Measurements from ENCODE around the gene HAPLN3.
"Not testable (repeated sequence)": the region's sequence is repeated elsewhere in the genome, so short reads cannot be mapped to it uniquely, and the experiment has no call there.

Gene HAPLN3

DNA sequence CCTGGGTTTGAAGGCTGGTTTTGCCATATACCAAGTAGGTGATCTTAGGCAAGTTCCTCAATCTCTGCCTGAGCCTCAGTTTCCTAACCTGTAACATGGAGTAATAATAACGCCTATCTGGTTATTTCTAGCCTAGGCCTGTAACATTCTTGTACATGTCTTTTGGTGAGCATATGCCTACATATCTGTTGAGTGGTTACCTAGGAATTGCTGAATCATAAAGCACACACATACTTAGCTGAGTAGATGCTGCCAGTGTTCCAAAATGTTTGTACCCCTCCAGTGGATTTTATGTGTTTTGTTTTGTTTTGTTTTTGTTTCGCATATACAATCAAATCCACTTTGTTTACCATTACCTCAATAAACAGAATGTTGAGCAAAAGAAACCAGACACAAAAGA lies 35.2 kb upstream of the HAPLN3 start:
- TF ChIP-seq, protein P1, sequence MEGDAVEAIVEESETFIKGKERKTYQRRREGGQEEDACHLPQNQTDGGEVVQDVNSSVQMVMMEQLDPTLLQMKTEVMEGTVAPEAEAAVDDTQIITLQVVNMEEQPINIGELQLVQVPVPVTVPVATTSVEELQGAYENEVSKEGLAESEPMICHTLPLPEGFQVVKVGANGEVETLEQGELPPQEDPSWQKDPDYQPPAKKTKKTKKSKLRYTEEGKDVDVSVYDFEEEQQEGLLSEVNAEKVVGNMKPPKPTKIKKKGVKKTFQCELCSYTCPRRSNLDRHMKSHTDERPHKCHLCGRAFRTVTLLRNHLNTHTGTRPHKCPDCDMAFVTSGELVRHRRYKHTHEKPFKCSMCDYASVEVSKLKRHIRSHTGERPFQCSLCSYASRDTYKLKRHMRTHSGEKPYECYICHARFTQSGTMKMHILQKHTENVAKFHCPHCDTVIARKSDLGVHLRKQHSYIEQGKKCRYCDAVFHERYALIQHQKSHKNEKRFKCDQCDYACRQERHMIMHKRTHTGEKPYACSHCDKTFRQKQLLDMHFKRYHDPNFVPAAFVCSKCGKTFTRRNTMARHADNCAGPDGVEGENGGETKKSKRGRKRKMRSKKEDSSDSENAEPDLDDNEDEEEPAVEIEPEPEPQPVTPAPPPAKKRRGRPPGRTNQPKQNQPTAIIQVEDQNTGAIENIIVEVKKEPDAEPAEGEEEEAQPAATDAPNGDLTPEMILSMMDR (conservative IDR thresholded peaks at IDR 0.05; ENCODE audit: low read length) = no peak
- TF ChIP-seq EZH2phosphoT487 (IDR thresholded peaks at IDR 0.05; ENCODE audit: borderline replicate concordance) = no peak
- no peaks in the 10 kb centered on the region for H4K20me1 ChIP-seq (ENCODE audit: insufficient read depth, low read length, poor library complexity, severe bottlenecking)
- H3K4me1 ChIP-seq (ENCODE audit: insufficient read depth, low read length, poor library complexity, severe bottlenecking) = no peaks in the 10 kb centered on the region
- H3K36me3 ChIP-seq (ENCODE audit: insufficient read depth, low read length) = no peaks in the 10 kb centered on the region
- H3K4me3 ChIP-seq (ENCODE audit: low read length, poor library complexity, severe bottlenecking) = no peak overlapping the region
- H2AFZ ChIP-seq (ENCODE audit: low read length) = no peak overlapping the region
- no peak overlapping the region for H3K4me2 ChIP-seq (ENCODE audit: low read depth, low read length, poor library complexity, severe bottlenecking)
- no peaks in the 10 kb centered on the region for H3K9me3 ChIP-seq (ENCODE audit: insufficient read depth, low read depth, low read length)
- no peaks in the 10 kb centered on the region for H3K27me3 ChIP-seq (ENCODE audit: insufficient read depth, low read length, poor library complexity, severe bottlenecking)
- H3K9ac ChIP-seq (ENCODE audit: low read depth, low read length, poor library complexity, severe bottlenecking) = no peak overlapping the region
- H3K9me2 ChIP-seq (replicated peaks; ENCODE audit: low read depth, low read length) = no peaks in the 10 kb centered on the region
- no peaks in the 10 kb centered on the region for H3F3A ChIP-seq (ENCODE audit: low read depth)
- no peaks in the 10 kb centered on the region for H3K79me2 ChIP-seq (ENCODE audit: insufficient read depth, low read length)

DNA sequence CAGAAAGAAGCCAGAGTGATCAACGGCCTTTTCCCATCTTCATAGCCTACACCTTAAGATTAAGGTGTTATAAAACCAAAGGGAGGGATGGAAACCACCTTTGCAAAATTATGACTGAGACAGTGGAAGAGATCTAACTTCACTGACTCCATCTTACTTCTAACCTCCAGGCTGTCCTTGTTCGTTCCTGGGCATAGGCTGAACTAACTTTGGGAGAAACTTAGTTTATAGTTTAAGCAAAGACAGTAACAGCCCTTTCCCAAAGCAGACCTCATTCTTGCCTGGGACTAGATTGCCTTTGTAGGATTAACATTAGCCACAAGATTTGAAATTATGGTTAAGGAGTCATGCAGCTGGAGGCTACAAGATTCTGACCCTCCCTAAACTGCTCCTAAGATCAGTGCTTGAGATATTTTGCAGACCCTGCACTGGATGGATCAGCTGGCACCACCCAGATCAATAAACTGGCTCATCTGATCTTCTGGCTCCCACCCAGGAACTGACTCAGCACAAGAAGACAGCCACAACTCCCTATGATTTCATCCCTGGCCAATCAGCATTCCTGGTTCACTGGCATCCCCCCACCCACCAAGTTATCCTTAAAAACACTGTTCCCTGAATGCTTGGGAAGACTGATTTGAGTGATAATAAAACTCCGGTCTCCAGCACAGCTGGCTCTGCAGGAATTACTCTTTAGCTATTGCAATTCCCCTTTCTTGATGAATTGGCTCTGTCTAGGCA lies 34.2 kb upstream of the HAPLN3 start:
- not testable (repeated sequence) for H3K4me2 ChIP-seq (ENCODE audit: low read depth, low read length, poor library complexity, severe bottlenecking); H3K4me1 ChIP-seq (ENCODE audit: insufficient read depth, low read length, poor library complexity, severe bottlenecking); H3K9ac ChIP-seq (ENCODE audit: low read depth, low read length, poor library complexity, severe bottlenecking); H3K27me3 ChIP-seq (ENCODE audit: insufficient read depth, low read length, poor library complexity, severe bottlenecking); H2AFZ ChIP-seq (ENCODE audit: low read length); H3K4me3 ChIP-seq (ENCODE audit: low read length, poor library complexity, severe bottlenecking); H4K20me1 ChIP-seq (ENCODE audit: insufficient read depth, low read length, poor library complexity, severe bottlenecking); H3F3A ChIP-seq (ENCODE audit: low read depth); H3K9me2 ChIP-seq (replicated peaks; ENCODE audit: low read depth, low read length); H3K9me3 ChIP-seq (ENCODE audit: insufficient read depth, low read depth, low read length); H3K36me3 ChIP-seq (ENCODE audit: insufficient read depth, low read length); H3K79me2 ChIP-seq (ENCODE audit: insufficient read depth, low read length)

DNA sequence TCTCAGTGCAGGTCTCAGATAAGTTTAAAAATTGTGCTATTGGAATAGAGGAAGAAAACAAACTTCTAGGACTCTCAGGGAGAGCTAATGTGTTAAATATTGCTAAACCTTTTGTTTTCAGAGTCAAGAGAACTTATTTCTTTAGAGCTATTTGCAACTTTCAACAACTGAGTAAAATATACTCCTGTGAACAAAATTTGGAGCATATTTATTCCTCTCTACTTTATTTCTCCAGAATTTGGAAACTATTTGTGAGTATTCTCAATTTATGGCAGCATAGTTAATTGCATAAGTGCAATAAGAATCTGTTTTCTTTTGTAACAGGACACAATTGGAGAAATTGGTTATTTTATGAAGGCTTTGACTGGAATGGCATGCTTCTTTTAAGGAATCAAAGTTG lies 32.8 kb upstream of the HAPLN3 start:
- not testable (repeated sequence) for H3K79me2 ChIP-seq (ENCODE audit: insufficient read depth, low read length); H4K20me1 ChIP-seq (ENCODE audit: insufficient read depth, low read length, poor library complexity, severe bottlenecking); H3K4me1 ChIP-seq (ENCODE audit: insufficient read depth, low read length, poor library complexity, severe bottlenecking); H3K9me2 ChIP-seq (replicated peaks; ENCODE audit: low read depth, low read length); H3K27me3 ChIP-seq (ENCODE audit: insufficient read depth, low read length, poor library complexity, severe bottlenecking); H3K4me2 ChIP-seq (ENCODE audit: low read depth, low read length, poor library complexity, severe bottlenecking); H3K36me3 ChIP-seq (ENCODE audit: insufficient read depth, low read length); H3K9ac ChIP-seq (ENCODE audit: low read depth, low read length, poor library complexity, severe bottlenecking); H3K4me3 ChIP-seq (ENCODE audit: low read length, poor library complexity, severe bottlenecking); H3F3A ChIP-seq (ENCODE audit: low read depth); H2AFZ ChIP-seq (ENCODE audit: low read length); H3K9me3 ChIP-seq (ENCODE audit: insufficient read depth, low read depth, low read length)

DNA sequence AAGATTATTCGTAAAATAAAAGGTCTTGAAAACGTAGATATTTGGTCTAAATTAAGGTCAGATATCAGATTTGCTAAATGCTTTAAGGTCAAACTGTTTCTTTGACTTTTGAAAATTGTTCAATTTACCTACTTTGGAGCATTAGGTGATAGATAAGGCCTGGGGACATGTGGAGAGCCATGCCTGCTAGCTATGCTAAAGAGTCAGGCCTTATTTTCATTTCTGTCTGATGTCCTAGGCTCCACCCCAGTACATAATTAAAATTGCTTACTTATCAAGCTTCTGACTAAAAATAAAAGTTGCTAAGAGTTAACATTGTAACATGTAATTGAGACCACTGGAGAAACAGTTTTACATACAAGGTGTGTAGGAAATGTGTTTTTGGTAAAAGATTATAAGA lies 30.3 kb upstream of the HAPLN3 start:
- H3K9me2 ChIP-seq (replicated peaks; ENCODE audit: low read depth, low read length); H3K4me1 ChIP-seq (ENCODE audit: insufficient read depth, low read length, poor library complexity, severe bottlenecking); H3K36me3 ChIP-seq (ENCODE audit: insufficient read depth, low read length); H2AFZ ChIP-seq (ENCODE audit: low read length); H4K20me1 ChIP-seq (ENCODE audit: insufficient read depth, low read length, poor library complexity, severe bottlenecking); H3K9me3 ChIP-seq (ENCODE audit: insufficient read depth, low read depth, low read length); H3K4me3 ChIP-seq (ENCODE audit: low read length, poor library complexity, severe bottlenecking); H3K79me2 ChIP-seq (ENCODE audit: insufficient read depth, low read length); H3K4me2 ChIP-seq (ENCODE audit: low read depth, low read length, poor library complexity, severe bottlenecking); H3F3A ChIP-seq (ENCODE audit: low read depth); H3K27me3 ChIP-seq (ENCODE audit: insufficient read depth, low read length, poor library complexity, severe bottlenecking); H3K9ac ChIP-seq (ENCODE audit: low read depth, low read length, poor library complexity, severe bottlenecking): not testable (repeated sequence)

DNA sequence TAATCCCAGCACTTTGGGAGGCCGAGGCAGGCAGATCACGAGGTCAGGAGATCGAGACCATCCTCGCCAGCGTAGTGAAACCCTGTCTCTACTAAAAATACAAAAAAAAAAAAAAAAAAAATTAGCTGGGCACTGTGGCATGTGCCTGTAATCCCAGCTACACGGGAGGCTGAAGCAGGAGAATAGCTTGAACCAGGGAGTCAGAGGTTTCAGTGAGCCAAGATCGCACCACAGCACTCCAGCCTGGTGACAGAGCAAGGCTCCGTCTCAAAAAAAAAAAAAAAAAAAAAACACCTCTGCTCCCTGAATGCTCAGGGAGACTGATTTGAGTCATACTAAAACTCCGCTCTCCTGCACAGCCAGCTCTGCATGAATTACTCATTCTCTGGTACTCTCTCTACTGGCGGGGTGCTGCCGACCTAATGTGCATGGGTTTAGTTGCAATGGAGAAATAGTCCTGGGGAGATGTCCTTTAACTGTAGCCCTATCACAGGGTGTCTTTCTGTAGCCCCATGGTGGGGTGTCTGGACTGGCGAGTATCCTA lies 25.6 kb upstream of the HAPLN3 start:
- not testable (repeated sequence) for H2AFZ ChIP-seq (ENCODE audit: low read length); H3K4me3 ChIP-seq (ENCODE audit: low read length, poor library complexity, severe bottlenecking); H4K20me1 ChIP-seq (ENCODE audit: insufficient read depth, low read length, poor library complexity, severe bottlenecking); H3K4me2 ChIP-seq (ENCODE audit: low read depth, low read length, poor library complexity, severe bottlenecking); H3K79me2 ChIP-seq (ENCODE audit: insufficient read depth, low read length); H3K36me3 ChIP-seq (ENCODE audit: insufficient read depth, low read length); H3K9me2 ChIP-seq (replicated peaks; ENCODE audit: low read depth, low read length); H3K27me3 ChIP-seq (ENCODE audit: insufficient read depth, low read length, poor library complexity, severe bottlenecking); H3K9ac ChIP-seq (ENCODE audit: low read depth, low read length, poor library complexity, severe bottlenecking); H3F3A ChIP-seq (ENCODE audit: low read depth); H3K4me1 ChIP-seq (ENCODE audit: insufficient read depth, low read length, poor library complexity, severe bottlenecking); H3K9me3 ChIP-seq (ENCODE audit: insufficient read depth, low read depth, low read length)
